ENCODE results near the gene ITGAE.

Gene ITGAE

DNA sequence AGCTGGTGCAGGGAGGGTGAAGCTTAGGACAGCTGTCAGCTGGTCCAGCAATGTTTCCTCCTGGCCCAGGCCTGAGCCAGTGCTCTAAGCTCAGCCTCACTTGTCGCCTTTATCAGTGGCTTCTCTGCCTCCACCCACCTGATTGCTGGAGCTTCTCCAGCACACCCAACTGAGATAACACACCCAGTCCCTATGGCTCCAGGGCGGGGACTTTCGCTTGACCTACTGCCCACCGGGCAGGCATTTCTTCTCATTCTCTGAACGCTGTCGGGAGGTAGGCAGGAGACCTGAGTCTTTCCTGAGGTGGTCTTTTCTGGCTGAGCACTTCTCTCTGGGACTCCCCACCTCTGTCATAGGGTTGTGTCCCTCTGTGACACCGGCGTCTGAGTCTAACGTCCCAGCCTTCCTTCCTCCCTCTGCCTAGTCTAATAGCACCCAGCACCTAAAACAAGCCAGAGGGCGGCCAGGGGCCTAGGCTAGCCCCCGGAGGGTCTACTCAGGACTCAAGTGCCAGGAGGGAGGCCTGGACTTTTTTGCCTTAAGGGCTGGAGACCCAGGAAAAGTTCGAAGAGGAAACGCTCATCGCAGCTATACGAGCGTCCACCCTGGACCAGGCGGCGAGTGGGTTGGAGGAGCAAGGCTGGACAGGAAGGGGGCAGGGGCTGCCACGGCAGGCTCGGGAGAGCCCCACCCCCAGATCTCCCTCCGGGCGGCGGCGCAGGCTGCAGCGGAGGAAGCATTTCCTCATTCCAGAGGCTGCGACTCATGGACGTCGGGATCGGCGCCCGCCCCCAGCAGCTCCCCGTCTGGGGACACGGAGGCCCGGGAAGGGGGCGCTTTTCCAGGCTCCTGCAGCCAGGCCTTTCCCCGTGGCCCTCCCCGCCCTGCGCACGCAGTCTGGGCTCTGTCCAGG lies 133.4 kb downstream of the ITGAE start:
- no peak for DNase-seq (ENCODE audit: low read depth)

DNA sequence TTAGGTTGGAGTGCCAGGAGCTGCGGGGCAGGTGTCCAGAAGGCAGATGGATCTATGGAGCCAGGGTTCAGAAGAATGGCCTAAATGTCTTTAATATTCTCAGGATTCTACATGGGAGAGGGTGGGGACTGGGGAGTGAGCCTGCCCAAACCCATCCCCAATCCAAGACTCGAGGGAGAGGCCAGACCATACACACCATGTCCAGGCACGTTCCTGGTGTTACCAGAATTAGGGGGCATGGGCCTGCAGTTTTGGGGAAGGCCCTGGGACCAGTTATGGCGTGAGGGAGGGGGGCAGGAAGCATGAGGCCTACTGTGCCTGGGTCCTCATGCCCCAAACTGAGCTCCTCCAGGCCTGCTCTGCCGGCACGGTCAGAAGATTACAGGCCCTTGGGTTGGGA lies 134.5 kb downstream of the ITGAE start:
- no peak for DNase-seq (ENCODE audit: low read depth)

DNA sequence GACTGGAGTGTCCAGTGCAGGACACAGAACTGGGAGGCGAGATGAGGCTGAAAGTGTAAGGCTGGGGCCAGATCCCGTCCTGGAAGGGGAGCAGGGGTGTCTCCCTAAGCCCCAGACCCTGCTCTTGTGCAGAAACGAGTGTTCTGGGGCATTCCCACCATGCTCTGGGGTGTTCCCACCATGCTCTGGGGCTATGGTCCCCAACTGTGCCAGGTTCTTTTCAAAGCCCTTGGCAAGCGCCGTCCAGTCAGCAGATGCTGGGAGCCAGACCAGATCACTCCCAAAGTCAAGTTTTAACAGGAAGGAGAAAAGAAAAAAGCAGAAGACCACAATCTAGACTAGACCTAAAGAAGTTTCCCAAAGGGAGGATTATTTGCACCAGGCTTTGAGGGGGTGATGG lies 135.2 kb downstream of the ITGAE start:
- no peak for DNase-seq (ENCODE audit: low read depth)
